IPS DF 4.7 (cell line): ENCODE results near the gene TCFL5.

Experiments used
- DNase-seq: peaks from one replicate; pipeline ENCODE4 v3.0.0-alpha.2; 2013; ENCODE audit warnings: low spot score; ENCODE audit errors: extremely low read depth

The TCFL5 gene

DNA sequence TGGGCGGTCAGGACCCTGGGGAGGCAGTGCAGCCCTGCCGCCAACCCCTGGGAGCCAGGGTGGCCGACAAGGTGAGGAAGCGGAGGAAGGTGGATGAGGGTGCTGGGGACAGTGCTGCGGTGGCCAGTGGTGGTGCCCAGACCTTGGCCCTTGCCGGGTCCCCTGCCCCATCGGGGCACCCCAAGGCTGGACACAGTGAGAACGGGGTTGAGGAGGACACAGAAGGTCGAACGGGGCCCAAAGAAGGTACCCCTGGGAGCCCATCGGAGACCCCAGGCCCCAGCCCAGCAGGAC, 48.8 kb downstream of the TCFL5 start:
- DNase-seq: no peak

- DNase-seq: no peak
Observed at GRCh38 chr20:62812181-62812906, 49.3 kb downstream of the TCFL5 start.

- no peak for DNase-seq
Observed at GRCh38 chr20:62811720-62812119, 49.9 kb downstream of the TCFL5 start.

DNA sequence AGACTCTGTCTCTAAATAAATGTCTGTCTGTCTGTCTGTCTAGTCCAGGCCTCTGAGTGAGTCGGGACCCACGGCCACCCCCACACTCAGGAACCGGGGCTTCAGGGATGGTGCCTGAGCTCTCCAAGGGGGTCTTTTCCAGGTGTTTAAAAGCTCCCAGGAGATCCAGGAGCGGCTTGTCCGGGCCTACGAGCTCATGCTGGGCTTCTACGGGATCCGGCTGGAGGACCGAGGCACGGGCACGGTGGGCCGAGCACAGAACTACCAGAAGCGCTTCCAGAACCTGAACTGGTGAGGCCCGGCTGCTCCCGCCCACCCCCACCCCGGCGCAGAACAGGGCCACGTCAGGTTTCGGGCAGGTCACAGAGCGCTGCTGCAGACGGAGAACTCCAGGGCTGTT, 50.3 kb downstream of the TCFL5 start:
- DNase-seq: no peak

DNA sequence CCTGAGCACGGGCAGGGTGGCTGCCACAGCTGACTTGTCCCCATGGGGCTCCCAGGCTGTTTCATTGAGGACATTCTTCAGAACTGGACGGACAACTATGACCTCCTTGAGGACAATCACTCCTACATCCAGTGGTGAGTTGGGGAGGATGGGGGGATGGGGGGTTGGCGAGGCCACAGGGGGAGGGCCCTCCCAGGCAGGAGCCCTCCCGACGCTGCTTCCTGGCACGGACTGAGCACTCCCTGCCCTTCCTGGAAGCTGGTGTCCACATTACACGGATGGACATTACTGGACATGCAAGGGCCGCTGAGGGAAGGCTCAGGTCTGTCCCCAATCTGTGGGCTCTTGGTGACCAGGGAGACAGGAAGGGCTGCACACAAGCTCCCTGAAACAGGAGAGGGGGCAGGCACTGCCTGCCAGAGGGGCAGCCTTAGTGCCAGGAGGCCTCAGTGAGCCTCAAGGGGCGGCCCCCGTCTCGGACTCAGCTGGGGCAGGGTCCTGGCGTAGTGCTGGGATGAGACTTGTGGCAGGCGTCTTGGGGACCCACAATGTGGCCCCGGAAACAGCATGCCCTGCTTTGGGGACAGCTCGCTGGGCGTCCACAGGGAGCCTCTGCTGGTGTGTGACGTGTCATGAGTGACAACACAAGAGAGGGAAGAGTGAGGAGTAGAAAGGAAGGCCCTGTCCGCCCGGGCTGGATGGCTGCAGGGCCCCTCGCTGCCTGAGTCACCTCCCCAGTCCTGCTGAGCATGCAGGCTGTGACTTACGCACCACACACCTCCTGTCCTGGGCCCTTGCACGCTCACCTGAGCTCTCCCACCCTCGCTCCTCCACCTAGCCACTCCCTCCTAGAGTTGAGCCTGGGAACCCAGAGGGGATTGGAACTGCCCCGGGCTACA, 51.8 kb downstream of the TCFL5 start:
- no peak for DNase-seq

DNA sequence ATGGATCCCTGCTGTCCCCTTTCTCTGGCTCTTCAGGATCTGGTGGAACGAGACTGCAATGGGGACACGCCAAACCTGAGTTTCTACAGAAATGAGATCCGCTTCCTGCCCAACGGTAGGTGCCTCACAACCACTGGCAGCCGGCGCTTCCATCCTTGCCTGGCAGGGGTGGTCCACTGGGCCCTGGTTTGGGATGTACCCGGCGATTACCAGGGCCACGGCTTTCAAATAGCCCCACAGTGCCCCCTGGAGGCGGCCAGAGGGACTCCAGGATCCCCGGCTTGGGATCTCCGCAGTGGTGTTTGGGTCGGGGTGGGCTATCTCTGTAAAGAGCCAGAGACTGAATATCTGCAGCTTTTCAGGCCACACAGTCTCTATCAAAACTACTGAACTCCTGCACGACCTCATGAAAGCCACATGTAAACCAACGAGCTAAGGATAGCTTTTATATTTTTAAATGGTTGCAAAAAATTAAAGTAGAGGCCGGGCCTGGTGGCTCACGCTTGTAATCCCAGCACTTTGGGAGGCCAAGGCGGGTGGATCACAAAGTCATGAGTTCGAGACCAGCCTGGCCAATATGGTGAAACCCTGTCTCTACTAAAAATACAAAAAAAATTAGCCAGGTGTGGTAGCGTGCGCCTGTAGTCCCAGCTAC, 53.3 kb downstream of the TCFL5 start:
- DNase-seq: no peak

DNA sequence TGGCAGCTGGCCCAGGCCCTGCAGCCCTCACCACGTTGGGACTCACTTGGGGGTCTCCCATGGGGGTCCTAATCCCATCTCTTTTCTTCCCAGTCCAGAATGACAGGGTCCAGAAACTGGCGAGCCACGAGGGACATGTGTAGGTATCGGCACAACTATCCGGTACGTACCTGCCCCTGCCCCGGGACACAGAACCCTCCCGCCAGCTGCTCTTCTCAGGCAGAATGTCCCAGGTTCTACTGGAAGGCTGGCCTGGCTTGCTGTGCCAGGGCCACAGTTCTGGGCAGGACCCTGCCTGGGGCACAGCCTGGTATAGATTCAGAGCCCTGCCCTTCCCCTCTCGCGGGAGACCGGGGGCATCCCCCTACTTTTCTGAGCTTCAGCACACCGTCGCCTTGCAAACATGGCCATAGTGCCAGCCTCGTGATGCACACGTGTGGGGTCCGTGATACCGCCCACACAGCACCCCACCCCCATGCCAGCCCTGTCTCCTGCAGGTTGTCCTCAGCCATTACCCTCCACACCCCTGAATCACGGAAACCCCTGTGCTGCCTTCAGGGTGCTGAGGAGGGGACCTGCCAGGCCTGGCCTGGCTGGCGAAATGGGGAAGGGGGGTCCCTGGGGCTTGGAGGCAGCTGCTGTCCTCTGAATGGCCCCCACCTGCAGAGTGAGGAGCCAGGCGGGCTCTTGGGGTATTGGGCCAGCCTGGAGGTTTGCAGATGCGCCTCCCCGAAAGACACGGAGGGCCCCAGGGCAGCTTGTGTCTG, 54.0 kb downstream of the TCFL5 start:
- no peak for DNase-seq

GRCh38 chr20:62806383-62807050, 55.1 kb downstream of the TCFL5 start:
- DNase-seq: no peak

GRCh38 chr20:62805711-62806382, 55.8 kb downstream of the TCFL5 start:
- no peak for DNase-seq

DNA sequence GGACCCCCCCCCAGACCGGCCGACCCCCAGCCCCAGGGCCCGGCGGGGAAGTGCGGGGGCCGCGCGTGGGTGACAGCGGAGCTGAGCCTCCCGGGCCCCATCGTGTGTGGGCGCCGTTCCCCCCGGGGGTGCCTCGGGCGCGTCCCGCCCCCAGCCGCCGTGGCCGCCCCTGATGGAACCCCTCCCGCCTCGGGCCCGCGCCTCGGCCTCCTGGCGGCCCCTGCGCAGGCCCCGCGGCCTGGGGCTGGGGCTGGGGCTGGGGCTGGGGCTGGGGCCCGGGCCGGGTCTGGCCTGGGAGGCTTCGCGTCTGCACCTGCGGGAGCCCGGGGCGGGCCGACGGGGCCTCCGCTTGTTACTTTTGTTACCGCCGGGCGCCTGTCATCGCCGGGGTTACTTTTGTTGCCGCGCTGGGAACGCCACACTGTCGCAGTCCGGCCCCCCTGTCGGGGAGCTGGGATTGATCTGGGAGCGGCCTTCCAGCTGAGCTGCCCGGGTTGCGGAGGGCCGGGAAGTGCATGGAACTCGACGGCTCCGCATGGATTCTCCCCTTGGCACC, 56.4 kb downstream of the TCFL5 start:
- DNase-seq: no peak

GRCh38 chr20:62804627-62805154, 56.9 kb downstream of the TCFL5 start, which contains the start of gene OGFR:
TSS of gene OGFR (plus strand) at chr20:62804835. CDS start at chr20:62804860, 25 bp downstream.
- no peak for DNase-seq

- DNase-seq: no peak
Observed at GRCh38 chr20:62804021-62804626, 57.5 kb downstream of the TCFL5 start.

GRCh38 chr20:62802026-62802712, 59.5 kb downstream of the TCFL5 start:
- no peak for DNase-seq

GRCh38 chr20:62801284-62802010, 60.2 kb downstream of the TCFL5 start:
- DNase-seq: no peak

GRCh38 chr20:62800314-62801259, 61.0 kb downstream of the TCFL5 start:
- no peak for DNase-seq

DNA sequence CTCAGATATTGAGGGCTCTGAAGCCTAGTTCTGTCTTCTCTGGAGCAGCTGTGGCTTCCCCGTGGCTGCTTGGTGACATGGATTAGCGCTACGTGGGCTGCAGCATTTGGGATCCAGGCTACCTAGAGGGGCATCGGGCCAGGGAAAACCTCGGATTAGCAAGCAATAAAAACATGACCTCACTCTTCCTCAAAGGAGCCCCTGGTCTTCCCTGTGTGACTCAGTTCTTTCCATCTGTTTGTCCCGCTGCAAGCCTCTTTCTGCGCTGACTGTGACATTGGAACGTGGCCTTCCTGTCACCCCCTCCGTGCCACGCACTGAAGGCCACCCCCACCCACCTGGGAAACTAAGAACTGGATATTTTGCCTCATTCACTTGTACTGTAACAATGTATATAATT, 61.7 kb downstream of the TCFL5 start:
- no peak for DNase-seq

DNA sequence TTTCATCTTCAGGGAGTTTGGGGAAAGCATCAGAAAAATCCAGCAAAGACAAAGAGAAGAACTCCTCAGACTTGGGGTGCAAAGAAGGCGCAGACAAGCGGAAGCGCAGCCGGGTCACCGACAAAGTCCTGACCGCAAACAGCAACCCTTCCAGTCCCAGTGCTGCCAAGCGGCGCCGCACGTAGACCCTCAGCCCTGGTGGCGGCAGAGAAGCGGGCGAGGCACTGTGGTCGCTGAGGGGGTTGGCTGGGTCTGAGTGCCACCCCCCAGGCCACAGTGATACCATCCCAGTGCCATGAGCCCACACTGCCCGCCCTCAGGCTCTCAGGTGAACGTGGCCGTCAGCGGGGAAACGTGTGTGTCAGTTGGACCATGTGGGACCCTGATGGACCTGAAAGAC, 62.2 kb downstream of the TCFL5 start:
- no peak for DNase-seq
